Measurements from ENCODE around the gene CHD5. TPM values are rescaled to one million over a fixed set of nuclear protein-coding genes. Genes with fewer than 3 reads are reported as not detected.

The CHD5 gene
- total and polyA plus RNA-seq, 2 of the 13 experiments (the other 11 are each of a cell fraction or from before 2014, with no cell fraction given), result 0.02 to 0.21 TPM

DNA sequence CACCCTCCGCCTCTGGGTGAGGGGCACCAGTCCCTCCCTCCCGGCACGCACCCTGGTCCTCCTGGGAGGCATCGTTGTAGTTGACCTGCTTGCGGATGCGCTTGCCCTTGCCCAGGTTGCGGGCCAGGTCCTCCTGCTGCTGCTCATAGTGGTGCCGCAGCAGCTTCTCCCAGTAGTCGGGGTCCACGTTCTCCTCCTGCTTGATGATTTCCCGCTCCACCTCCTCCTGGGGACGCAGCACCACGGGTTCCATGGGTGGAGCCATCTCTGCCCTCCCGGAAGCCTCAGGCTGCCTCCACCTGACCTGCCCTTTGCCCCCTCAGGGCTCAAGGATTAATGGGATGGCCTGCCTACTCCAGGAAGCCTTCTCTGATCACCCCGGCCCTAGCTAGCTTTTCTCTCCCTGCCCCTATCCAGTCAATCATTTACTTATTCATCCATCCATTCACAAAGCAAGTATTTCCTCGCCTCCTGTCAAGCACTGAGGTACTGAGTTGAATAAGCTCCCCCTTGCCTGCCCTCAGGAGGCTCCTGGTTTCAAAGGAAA lies 53.5 kb downstream of the CHD5 start (continued):
- TF ChIP-seq GABPA (IDR thresholded peaks at IDR 0.05; ENCODE audit: low read depth, low read length) (no peak), GABPA (CRISPR knock-in tag; IDR thresholded peaks at IDR 0.05; ENCODE audit: low read depth) (peak; percentile 40; the same call in 1 of the 2 replicates), NR2F1 (CRISPR knock-in tag; IDR thresholded peaks at IDR 0.05) (peak; percentile 25 to 65; a peak in 3 of 4 replicates), EZH2 (conservative IDR thresholded peaks at IDR 0.05; ENCODE audit: low read depth, low read length) (no peak), HNF4A (CRISPR knock-in tag; IDR thresholded peaks at IDR 0.05) (peak; percentile 74), TFDP1 (CRISPR knock-in tag; IDR thresholded peaks at IDR 0.05; ENCODE audit: borderline replicate concordance) (no peak), SIX4 (CRISPR knock-in tag; IDR thresholded peaks at IDR 0.05) (no peak), GZF1 (CRISPR knock-in tag; IDR thresholded peaks at IDR 0.05) (no peak), ATM (IDR thresholded peaks at IDR 0.05; ENCODE audit: borderline replicate concordance) (no peak), ZFX (CRISPR knock-in tag; IDR thresholded peaks at IDR 0.05; ENCODE audit: low read depth) (0 out of 2 replicates have a peak, but pooled peaks have one; percentile 20), NR2F6 (IDR thresholded peaks at IDR 0.05) (peak; percentile 59; the same call in 1 of the 2 replicates), NR2F6 (CRISPR knock-in tag; IDR thresholded peaks at IDR 0.05) (peak; percentile 76), ZNF687 (CRISPR knock-in tag; IDR thresholded peaks at IDR 0.05) (peak; percentile 19; the same call in 1 of the 2 replicates)
- TF ChIP-seq, protein P1, sequence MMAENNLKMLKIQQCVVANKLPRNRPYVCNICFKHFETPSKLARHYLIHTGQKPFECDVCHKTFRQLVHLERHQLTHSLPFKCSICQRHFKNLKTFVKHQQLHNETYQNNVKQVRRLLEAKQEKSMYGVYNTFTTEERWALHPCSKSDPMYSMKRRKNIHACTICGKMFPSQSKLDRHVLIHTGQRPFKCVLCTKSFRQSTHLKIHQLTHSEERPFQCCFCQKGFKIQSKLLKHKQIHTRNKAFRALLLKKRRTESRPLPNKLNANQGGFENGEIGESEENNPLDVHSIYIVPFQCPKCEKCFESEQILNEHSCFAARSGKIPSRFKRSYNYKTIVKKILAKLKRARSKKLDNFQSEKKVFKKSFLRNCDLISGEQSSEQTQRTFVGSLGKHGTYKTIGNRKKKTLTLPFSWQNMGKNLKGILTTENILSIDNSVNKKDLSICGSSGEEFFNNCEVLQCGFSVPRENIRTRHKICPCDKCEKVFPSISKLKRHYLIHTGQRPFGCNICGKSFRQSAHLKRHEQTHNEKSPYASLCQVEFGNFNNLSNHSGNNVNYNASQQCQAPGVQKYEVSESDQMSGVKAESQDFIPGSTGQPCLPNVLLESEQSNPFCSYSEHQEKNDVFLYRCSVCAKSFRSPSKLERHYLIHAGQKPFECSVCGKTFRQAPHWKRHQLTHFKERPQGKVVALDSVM (CRISPR knock-in tag; IDR thresholded peaks at IDR 0.05), result no peak

Data from HepG2 (cell line).